ENCODE data around the gene DHRS7B.

The DHRS7B gene

DNA sequence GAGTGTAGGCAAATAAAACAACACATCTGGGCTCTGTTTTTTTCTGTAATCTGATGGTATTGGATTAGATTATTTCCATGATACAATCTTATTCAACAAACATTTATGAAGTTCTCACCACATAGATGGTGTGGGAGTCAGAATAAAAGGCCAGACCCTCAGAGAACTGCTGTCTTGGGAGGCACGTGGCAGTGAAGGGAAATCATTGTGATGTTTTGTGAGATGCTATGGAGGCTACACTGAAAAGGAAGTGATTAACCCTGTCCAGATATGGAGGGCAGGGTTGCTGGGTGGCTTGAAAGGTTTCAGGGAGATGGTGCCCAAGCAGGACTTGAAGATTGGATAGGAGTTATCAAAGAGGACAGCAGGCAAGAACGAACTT lies 35.6 kb downstream of the DHRS7B start:
- H3K36me3 ChIP-seq (ENCODE audit: control insufficient read depth, insufficient read depth, low read length): no peaks in the 10 kb centered on the region
- H3K27me3 ChIP-seq (ENCODE audit: insufficient read depth, low read length, poor library complexity): no peaks in the 10 kb centered on the region
- H3K4me2 ChIP-seq (ENCODE audit: low read length): no peak overlapping the region
- H4K5ac ChIP-seq (ENCODE audit: low read length): no peak overlapping the region
- WGBS (ENCODE audit: extremely low coverage, insufficient coverage, low lambda C conversion rate): no CpG with 5 or more reads among the region's 2 CpGs
- DNase-seq: no peak
- H3K56ac ChIP-seq (ENCODE audit: low read length): no peak overlapping the region
- H3K4ac ChIP-seq (ENCODE audit: low read depth, low read length): no peak overlapping the region
- H3K4me1 ChIP-seq (ENCODE audit: control insufficient read depth, low read depth, low read length): no peaks in the 10 kb centered on the region
- H2BK120ac ChIP-seq (ENCODE audit: low read depth, low read length): no peak overlapping the region
- no peak overlapping the region for H3K23ac ChIP-seq (ENCODE audit: low read length)
- H4K8ac ChIP-seq (ENCODE audit: low read depth, low read length): no peak overlapping the region
- no peak overlapping the region for H3K9ac ChIP-seq (ENCODE audit: low read length)
- H3K79me1 ChIP-seq (ENCODE audit: low read length): no peaks in the 10 kb centered on the region
- no peak overlapping the region for H3K18ac ChIP-seq (ENCODE audit: low read length)
- H3K4me3 ChIP-seq (ENCODE audit: low read length): no peak overlapping the region
- H2AK5ac ChIP-seq (ENCODE audit: low read length): no peak overlapping the region
- no peak overlapping the region for H2BK5ac ChIP-seq (ENCODE audit: low read length)
- H3K27ac ChIP-seq (ENCODE audit: low read depth, low read length): no peak overlapping the region
- H2BK15ac ChIP-seq (replicated peaks; ENCODE audit: low read depth): no peak overlapping the region
- H3K79me2 ChIP-seq (ENCODE audit: control insufficient read depth, insufficient read depth, low read length): no peaks in the 10 kb centered on the region

DNA sequence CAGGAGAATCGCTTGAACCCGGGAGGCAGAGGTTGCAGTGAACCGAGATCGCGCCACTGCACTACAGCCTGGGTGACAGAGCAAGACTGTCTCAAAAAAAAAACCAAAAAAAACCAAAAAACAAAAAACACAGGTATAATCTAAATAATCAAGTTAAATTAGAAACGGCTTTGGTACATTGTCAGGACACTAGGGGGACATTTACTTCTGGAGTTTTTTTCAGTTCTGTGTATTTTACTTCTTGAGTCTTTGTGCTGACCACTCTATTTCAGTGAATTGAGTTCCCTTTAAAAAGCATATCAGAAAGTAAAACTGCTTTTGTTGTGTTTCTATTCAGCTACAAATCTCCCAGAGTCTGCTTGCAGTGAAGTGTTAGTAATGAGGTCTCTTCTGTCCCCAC lies 36.3 kb downstream of the DHRS7B start:
- no peaks in the 10 kb centered on the region for H3K79me1 ChIP-seq (ENCODE audit: low read length)
- H4K5ac ChIP-seq (ENCODE audit: low read length): no peak overlapping the region
- H3K23ac ChIP-seq (ENCODE audit: low read length): no peak overlapping the region
- H2BK15ac ChIP-seq (replicated peaks; ENCODE audit: low read depth): no peak overlapping the region
- no peak overlapping the region for H3K27ac ChIP-seq (ENCODE audit: low read depth, low read length)
- WGBS (ENCODE audit: extremely low coverage, insufficient coverage, low lambda C conversion rate): no CpG with 5 or more reads among the region's 6 CpGs
- H3K4me2 ChIP-seq (ENCODE audit: low read length): no peak overlapping the region
- H3K9ac ChIP-seq (ENCODE audit: low read length): no peak overlapping the region
- no peaks in the 10 kb centered on the region for H3K27me3 ChIP-seq (ENCODE audit: insufficient read depth, low read length, poor library complexity)
- no peaks in the 10 kb centered on the region for H3K4me1 ChIP-seq (ENCODE audit: control insufficient read depth, low read depth, low read length)
- DNase-seq: no peak
- no peaks in the 10 kb centered on the region for H3K36me3 ChIP-seq (ENCODE audit: control insufficient read depth, insufficient read depth, low read length)
- H2BK120ac ChIP-seq (ENCODE audit: low read depth, low read length): no peak overlapping the region
- H3K79me2 ChIP-seq (ENCODE audit: control insufficient read depth, insufficient read depth, low read length): no peaks in the 10 kb centered on the region
- no peak overlapping the region for H3K18ac ChIP-seq (ENCODE audit: low read length)
- H2AK5ac ChIP-seq (ENCODE audit: low read length): no peak overlapping the region
- H4K8ac ChIP-seq (ENCODE audit: low read depth, low read length): no peak overlapping the region
- H3K56ac ChIP-seq (ENCODE audit: low read length): no peak overlapping the region
- H3K4me3 ChIP-seq (ENCODE audit: low read length): no peak overlapping the region
- no peak overlapping the region for H3K4ac ChIP-seq (ENCODE audit: low read depth, low read length)
- no peak overlapping the region for H2BK5ac ChIP-seq (ENCODE audit: low read length)

DNA sequence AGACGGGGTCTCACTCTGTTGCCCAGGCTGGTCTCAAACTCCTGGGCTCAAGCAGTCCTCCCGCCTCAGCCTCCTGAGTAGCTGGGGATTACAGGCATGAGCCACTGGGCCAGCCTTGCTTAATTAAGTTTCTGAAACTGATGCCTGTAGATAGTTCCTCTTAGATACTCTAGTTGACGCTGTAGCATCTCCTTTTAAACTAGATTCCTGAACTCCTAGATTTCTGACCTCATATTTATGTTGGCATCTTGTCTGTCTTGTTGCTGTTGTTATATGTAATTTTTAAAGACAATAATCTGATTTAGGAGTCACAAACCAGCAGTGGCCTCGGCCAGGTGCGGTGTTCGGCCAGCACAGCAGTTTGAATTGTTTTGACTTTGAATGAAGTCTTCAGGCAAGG lies 37.5 kb downstream of the DHRS7B start:
- Histone ChIP-seq H3K4ac (ENCODE audit: low read depth, low read length) (no peak overlapping the region), H3K18ac (ENCODE audit: low read length) (no peak overlapping the region), H3K9ac (ENCODE audit: low read length) (no peak overlapping the region), H3K27ac (ENCODE audit: low read depth, low read length) (no peak overlapping the region), H2BK5ac (ENCODE audit: low read length) (no peak overlapping the region), H3K23ac (ENCODE audit: low read length) (no peak overlapping the region), H4K5ac (ENCODE audit: low read length) (no peak overlapping the region), H3K79me2 (ENCODE audit: control insufficient read depth, insufficient read depth, low read length) (no peaks in the 10 kb centered on the region), H3K27me3 (ENCODE audit: insufficient read depth, low read length, poor library complexity) (no peaks in the 10 kb centered on the region), H3K56ac (ENCODE audit: low read length) (no peak overlapping the region), H3K4me3 (ENCODE audit: low read length) (no peak overlapping the region), H2BK15ac (replicated peaks; ENCODE audit: low read depth) (no peak overlapping the region), H3K36me3 (ENCODE audit: control insufficient read depth, insufficient read depth, low read length) (no peaks in the 10 kb centered on the region), H2AK5ac (ENCODE audit: low read length) (no peak overlapping the region), H3K79me1 (ENCODE audit: low read length) (no peaks in the 10 kb centered on the region), H2BK120ac (ENCODE audit: low read depth, low read length) (no peak overlapping the region), H3K4me1 (ENCODE audit: control insufficient read depth, low read depth, low read length) (no peaks in the 10 kb centered on the region), H4K8ac (ENCODE audit: low read depth, low read length) (no peak overlapping the region), H3K4me2 (ENCODE audit: low read length) (no peak overlapping the region)
- no CpG with 5 or more reads among the region's 6 CpGs for WGBS (ENCODE audit: extremely low coverage, insufficient coverage, low lambda C conversion rate)
- DNase-seq: no peak

DNA sequence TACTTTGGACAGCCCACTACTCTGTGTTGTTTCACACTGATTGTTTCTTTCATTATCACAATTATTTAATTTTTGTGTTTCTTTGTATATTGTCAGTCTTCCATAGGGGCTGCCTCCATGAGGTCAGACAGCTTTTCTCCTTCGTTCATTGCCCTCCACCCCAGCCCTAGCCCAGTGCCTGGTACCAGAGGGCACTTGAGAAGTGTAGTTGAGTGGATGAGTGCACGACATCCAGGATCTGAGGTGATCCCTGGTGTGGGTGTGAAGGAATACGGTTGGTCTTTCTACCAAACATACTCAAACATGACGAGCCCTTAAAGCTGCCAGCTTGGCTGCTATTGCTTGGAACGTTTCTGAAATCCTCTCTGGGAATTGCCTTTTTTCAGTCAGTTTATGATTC lies 37.9 kb downstream of the DHRS7B start:
- Histone ChIP-seq H3K56ac (ENCODE audit: low read length) (no peak overlapping the region), H2BK120ac (ENCODE audit: low read depth, low read length) (no peak overlapping the region), H2BK5ac (ENCODE audit: low read length) (no peak overlapping the region), H3K4me3 (ENCODE audit: low read length) (no peak overlapping the region), H4K8ac (ENCODE audit: low read depth, low read length) (no peak overlapping the region), H3K27me3 (ENCODE audit: insufficient read depth, low read length, poor library complexity) (no peaks in the 10 kb centered on the region), H4K5ac (ENCODE audit: low read length) (no peak overlapping the region), H3K79me1 (ENCODE audit: low read length) (no peaks in the 10 kb centered on the region), H3K23ac (ENCODE audit: low read length) (no peak overlapping the region), H2BK15ac (replicated peaks; ENCODE audit: low read depth) (no peak overlapping the region), H2AK5ac (ENCODE audit: low read length) (no peak overlapping the region), H3K4me1 (ENCODE audit: control insufficient read depth, low read depth, low read length) (no peaks in the 10 kb centered on the region), H3K79me2 (ENCODE audit: control insufficient read depth, insufficient read depth, low read length) (no peaks in the 10 kb centered on the region), H3K4ac (ENCODE audit: low read depth, low read length) (no peak overlapping the region), H3K18ac (ENCODE audit: low read length) (no peak overlapping the region), H3K27ac (ENCODE audit: low read depth, low read length) (no peak overlapping the region), H3K9ac (ENCODE audit: low read length) (no peak overlapping the region), H3K36me3 (ENCODE audit: control insufficient read depth, insufficient read depth, low read length) (no peaks in the 10 kb centered on the region), H3K4me2 (ENCODE audit: low read length) (no peak overlapping the region)
- DNase-seq: no peak
- WGBS (ENCODE audit: extremely low coverage, insufficient coverage, low lambda C conversion rate): no CpG with 5 or more reads among the region's 5 CpGs

DNA sequence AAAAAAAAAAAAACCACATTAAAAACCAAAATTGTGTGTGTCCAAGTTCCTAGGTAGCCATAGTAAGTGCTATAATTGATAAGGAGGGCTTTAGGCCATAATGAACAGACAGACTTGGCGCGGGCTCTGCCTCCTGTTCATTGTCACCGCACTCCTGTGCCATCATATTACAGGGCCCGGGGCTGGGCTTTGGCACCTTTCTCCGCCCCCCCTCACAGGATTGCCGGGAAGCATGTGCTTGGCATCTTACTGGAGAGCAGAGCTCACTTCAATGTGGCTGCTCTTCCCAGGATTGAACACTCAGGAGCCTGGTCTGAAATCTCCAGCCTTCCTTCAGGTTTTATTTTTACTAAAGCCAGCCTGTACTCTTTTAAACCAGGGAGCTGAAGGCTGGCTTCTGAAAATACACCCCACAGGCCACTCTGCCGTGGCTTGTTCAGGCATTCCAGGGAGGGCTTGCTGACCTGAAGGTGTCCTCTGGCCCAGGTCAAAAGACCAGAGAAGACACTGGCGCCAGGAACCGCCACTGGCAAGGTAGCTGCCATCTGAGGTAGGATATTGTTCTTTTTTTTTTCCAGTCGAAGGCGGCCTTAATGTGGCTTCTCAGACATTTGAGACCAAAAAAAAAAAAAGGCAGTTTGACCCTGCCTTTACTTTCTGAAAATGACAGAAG lies 39.3 kb downstream of the DHRS7B start:
- Histone ChIP-seq H3K9ac (ENCODE audit: low read length) (no peak overlapping the region), H2BK120ac (ENCODE audit: low read depth, low read length) (no peak overlapping the region), H3K4me3 (ENCODE audit: low read length) (no peak overlapping the region), H3K4me2 (ENCODE audit: low read length) (no peak overlapping the region), H4K8ac (ENCODE audit: low read depth, low read length) (no peak overlapping the region), H3K79me2 (ENCODE audit: control insufficient read depth, insufficient read depth, low read length) (no peaks in the 10 kb centered on the region), H2BK15ac (replicated peaks; ENCODE audit: low read depth) (no peak overlapping the region), H3K79me1 (ENCODE audit: low read length) (no peaks in the 10 kb centered on the region), H3K56ac (ENCODE audit: low read length) (no peak overlapping the region), H3K4ac (ENCODE audit: low read depth, low read length) (no peak overlapping the region), H2AK5ac (ENCODE audit: low read length) (no peak overlapping the region), H3K4me1 (ENCODE audit: control insufficient read depth, low read depth, low read length) (no peaks in the 10 kb centered on the region), H3K36me3 (ENCODE audit: control insufficient read depth, insufficient read depth, low read length) (no peaks in the 10 kb centered on the region), H3K27me3 (ENCODE audit: insufficient read depth, low read length, poor library complexity) (no peaks in the 10 kb centered on the region), H3K18ac (ENCODE audit: low read length) (no peak overlapping the region), H3K27ac (ENCODE audit: low read depth, low read length) (no peak overlapping the region), H3K23ac (ENCODE audit: low read length) (no peak overlapping the region), H4K5ac (ENCODE audit: low read length) (no peak overlapping the region), H2BK5ac (ENCODE audit: low read length) (no peak overlapping the region)
- no CpG with 5 or more reads among the region's 11 CpGs for WGBS (ENCODE audit: extremely low coverage, insufficient coverage, low lambda C conversion rate)
- no peak for DNase-seq

DNA sequence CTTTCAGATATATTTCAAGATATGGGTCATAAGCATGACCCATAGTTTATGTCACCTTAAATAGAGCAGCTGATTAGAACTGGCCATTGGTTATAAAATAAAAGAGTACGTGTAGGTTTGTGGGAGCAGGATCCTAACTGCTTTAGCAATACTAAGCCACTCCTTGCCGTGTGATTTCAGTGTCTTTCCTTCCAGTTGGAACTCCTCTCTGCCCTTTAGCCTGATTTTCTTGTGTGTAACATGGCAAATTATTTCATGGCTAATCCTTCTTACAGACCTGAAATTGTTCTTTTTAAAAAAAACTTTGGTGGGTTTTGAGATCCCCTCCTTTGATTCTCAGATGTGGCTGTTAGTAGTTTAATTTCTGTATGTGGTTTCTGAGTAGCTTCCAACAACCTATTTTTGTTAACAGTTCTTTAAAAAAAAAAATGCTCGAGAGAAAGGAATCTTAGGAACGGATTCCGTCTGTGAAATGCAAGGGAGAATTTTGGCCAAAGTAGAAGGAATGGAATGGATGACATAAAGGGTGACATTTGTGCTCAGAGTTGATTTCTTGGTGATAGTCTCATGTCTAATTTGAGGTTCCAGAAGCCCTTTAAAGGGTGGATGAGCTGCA lies 39.9 kb downstream of the DHRS7B start:
- Histone ChIP-seq H4K8ac (ENCODE audit: low read depth, low read length) (no peak overlapping the region), H3K27me3 (ENCODE audit: insufficient read depth, low read length, poor library complexity) (no peaks in the 10 kb centered on the region), H3K4me3 (ENCODE audit: low read length) (no peak overlapping the region), H3K23ac (ENCODE audit: low read length) (no peak overlapping the region), H3K4me1 (ENCODE audit: control insufficient read depth, low read depth, low read length) (no peaks in the 10 kb centered on the region), H3K36me3 (ENCODE audit: control insufficient read depth, insufficient read depth, low read length) (no peaks in the 10 kb centered on the region), H2BK120ac (ENCODE audit: low read depth, low read length) (no peak overlapping the region), H3K9ac (ENCODE audit: low read length) (no peak overlapping the region), H3K79me1 (ENCODE audit: low read length) (no peaks in the 10 kb centered on the region), H3K79me2 (ENCODE audit: control insufficient read depth, insufficient read depth, low read length) (no peaks in the 10 kb centered on the region), H2AK5ac (ENCODE audit: low read length) (no peak overlapping the region), H3K18ac (ENCODE audit: low read length) (no peak overlapping the region), H2BK5ac (ENCODE audit: low read length) (no peak overlapping the region), H3K4me2 (ENCODE audit: low read length) (no peak overlapping the region), H3K27ac (ENCODE audit: low read depth, low read length) (no peak overlapping the region), H2BK15ac (replicated peaks; ENCODE audit: low read depth) (no peak overlapping the region), H4K5ac (ENCODE audit: low read length) (no peak overlapping the region), H3K56ac (ENCODE audit: low read length) (no peak overlapping the region), H3K4ac (ENCODE audit: low read depth, low read length) (no peak overlapping the region)
- DNase-seq: no peak
- WGBS (ENCODE audit: extremely low coverage, insufficient coverage, low lambda C conversion rate): no CpG with 5 or more reads among the region's 5 CpGs
